ENCODE results near the gene IGF1R.
"Not testable (repeated sequence)": the region's sequence is repeated elsewhere in the genome, so short reads cannot be mapped to it uniquely, and the experiment has no call there.

IGF1R gene

GRCh38 chr15:98964466-98965133, 316.3 kb downstream of the IGF1R start:
- H3K4me1 ChIP-seq (ENCODE audit: control insufficient read depth in 5 of 5, insufficient read depth in 5 of 5, low read length in 5 of 5) = no peaks in the 10 kb centered on the region
- H3K27me3 ChIP-seq (ENCODE audit: control insufficient read depth in 5 of 5, insufficient read depth in 4 of 5, low read length in 5 of 5) = no peaks in the 10 kb centered on the region
- peaks cover 0 to 20% (median 9%) of the 10 kb centered on the region in 5 donors for H3K9me3 ChIP-seq (ENCODE audit: control insufficient read depth in 5 of 5, low read length in 5 of 5)
- H3K27ac ChIP-seq (ENCODE audit: low read depth, low read length) = no peak overlapping the region
- H3K9ac ChIP-seq (ENCODE audit: low read length in 5 of 5) = no peak overlapping the region
- peaks cover 2 to 31% (median 26%) of the 10 kb centered on the region in 5 donors for H3K36me3 ChIP-seq (ENCODE audit: control insufficient read depth in 5 of 5, insufficient read depth in 5 of 5, low read length in 5 of 5)
- H3K4me3 ChIP-seq (ENCODE audit: low read depth in 1 of 5, low read length in 5 of 5) = no peak overlapping the region

- H3K27ac ChIP-seq (ENCODE audit: low read depth, low read length); H3K4me1 ChIP-seq (ENCODE audit: control insufficient read depth in 5 of 5, insufficient read depth in 5 of 5, low read length in 5 of 5); H3K4me3 ChIP-seq (ENCODE audit: low read depth in 1 of 5, low read length in 5 of 5); H3K27me3 ChIP-seq (ENCODE audit: control insufficient read depth in 5 of 5, insufficient read depth in 4 of 5, low read length in 5 of 5); H3K9ac ChIP-seq (ENCODE audit: low read length in 5 of 5): not testable (repeated sequence)
- Histone ChIP-seq H3K9me3 (ENCODE audit: control insufficient read depth in 5 of 5, low read length in 5 of 5) (peaks cover 0 to 20% (median 9%) of the 10 kb centered on the region in 5 donors), H3K36me3 (ENCODE audit: control insufficient read depth in 5 of 5, insufficient read depth in 5 of 5, low read length in 5 of 5) (peaks cover 2 to 28% (median 24%) of the 10 kb centered on the region in 5 donors)
Measured at GRCh38 chr15:98965134-98965491, 316.8 kb downstream of the IGF1R start.

- Histone ChIP-seq H3K9ac (ENCODE audit: low read length in 5 of 5) (no peak overlapping the region), H3K9me3 (ENCODE audit: control insufficient read depth in 5 of 5, low read length in 5 of 5) (peaks cover 0 to 20% (median 9%) of the 10 kb centered on the region in 5 donors), H3K27me3 (ENCODE audit: control insufficient read depth in 5 of 5, insufficient read depth in 4 of 5, low read length in 5 of 5) (no peaks in the 10 kb centered on the region), H3K27ac (ENCODE audit: low read depth, low read length) (no peak overlapping the region), H3K4me3 (ENCODE audit: low read depth in 1 of 5, low read length in 5 of 5) (no peak overlapping the region), H3K4me1 (ENCODE audit: control insufficient read depth in 5 of 5, insufficient read depth in 5 of 5, low read length in 5 of 5) (no peaks in the 10 kb centered on the region), H3K36me3 (ENCODE audit: control insufficient read depth in 5 of 5, insufficient read depth in 5 of 5, low read length in 5 of 5) (peaks cover 2 to 23% (median 19%) of the 10 kb centered on the region in 5 donors)
Measured at GRCh38 chr15:98965597-98965996, 317.3 kb downstream of the IGF1R start.

- peaks cover 1 to 17% (median 14%) of the 10 kb centered on the region in 5 donors for H3K36me3 ChIP-seq (ENCODE audit: control insufficient read depth in 5 of 5, insufficient read depth in 5 of 5, low read length in 5 of 5)
- no peak overlapping the region for H3K9ac ChIP-seq (ENCODE audit: low read length in 5 of 5)
- no peaks in the 10 kb centered on the region for H3K27me3 ChIP-seq (ENCODE audit: control insufficient read depth in 5 of 5, insufficient read depth in 4 of 5, low read length in 5 of 5)
- no peak overlapping the region for H3K4me3 ChIP-seq (ENCODE audit: low read depth in 1 of 5, low read length in 5 of 5)
- H3K4me1 ChIP-seq (ENCODE audit: control insufficient read depth in 5 of 5, insufficient read depth in 5 of 5, low read length in 5 of 5) = no peaks in the 10 kb centered on the region
- no peak overlapping the region for H3K27ac ChIP-seq (ENCODE audit: low read depth, low read length)
- peaks cover 0 to 15% (median 9%) of the 10 kb centered on the region in 5 donors for H3K9me3 ChIP-seq (ENCODE audit: control insufficient read depth in 5 of 5, low read length in 5 of 5)
Measured at GRCh38 chr15:98966091-98966787, 317.9 kb downstream of the IGF1R start.

GRCh38 chr15:98967096-98967495, 318.8 kb downstream of the IGF1R start:
- no peak overlapping the region for H3K4me3 ChIP-seq (ENCODE audit: low read depth in 1 of 5, low read length in 5 of 5)
- no peaks in the 10 kb centered on the region for H3K4me1 ChIP-seq (ENCODE audit: control insufficient read depth in 5 of 5, insufficient read depth in 5 of 5, low read length in 5 of 5)
- no peak overlapping the region for H3K27ac ChIP-seq (ENCODE audit: low read depth, low read length)
- peaks cover 0 to 7% (median 2%) of the 10 kb centered on the region in 5 donors for H3K9me3 ChIP-seq (ENCODE audit: control insufficient read depth in 5 of 5, low read length in 5 of 5)
- H3K9ac ChIP-seq (ENCODE audit: low read length in 5 of 5) = no peak overlapping the region
- peaks cover 0 to 8% (median 5%) of the 10 kb centered on the region in 5 donors for H3K36me3 ChIP-seq (ENCODE audit: control insufficient read depth in 5 of 5, insufficient read depth in 5 of 5, low read length in 5 of 5)
- H3K27me3 ChIP-seq (ENCODE audit: control insufficient read depth in 5 of 5, insufficient read depth in 4 of 5, low read length in 5 of 5) = no peaks in the 10 kb centered on the region

GRCh38 chr15:98967916-98968315, 319.6 kb downstream of the IGF1R start:
- no peak overlapping the region for H3K27ac ChIP-seq (ENCODE audit: low read depth, low read length)

GRCh38 chr15:98968576-98968975, 320.2 kb downstream of the IGF1R start:
- H3K9me3 ChIP-seq (ENCODE audit: control insufficient read depth in 5 of 5, low read length in 5 of 5) = no peaks in the 10 kb centered on the region
- no peaks in the 10 kb centered on the region for H3K36me3 ChIP-seq (ENCODE audit: control insufficient read depth in 5 of 5, insufficient read depth in 5 of 5, low read length in 5 of 5)
- H3K9ac ChIP-seq (ENCODE audit: low read length in 5 of 5) = no peak overlapping the region
- H3K27ac ChIP-seq (ENCODE audit: low read depth, low read length) = no peak overlapping the region
- no peaks in the 10 kb centered on the region for H3K27me3 ChIP-seq (ENCODE audit: control insufficient read depth in 5 of 5, insufficient read depth in 4 of 5, low read length in 5 of 5)
- H3K4me1 ChIP-seq (ENCODE audit: control insufficient read depth in 5 of 5, insufficient read depth in 5 of 5, low read length in 5 of 5) = no peaks in the 10 kb centered on the region
- H3K4me3 ChIP-seq (ENCODE audit: low read depth in 1 of 5, low read length in 5 of 5) = no peak overlapping the region

More at GRCh38 chr15:98967916-98968315, 319.6 kb downstream of the IGF1R start:
- Histone ChIP-seq H3K36me3 (ENCODE audit: control insufficient read depth in 5 of 5, insufficient read depth in 5 of 5, low read length in 5 of 5) (peaks cover 0 to 4% (median 0%) of the 10 kb centered on the region in 5 donors), H3K9ac (ENCODE audit: low read length in 5 of 5) (no peak overlapping the region), H3K4me3 (ENCODE audit: low read depth in 1 of 5, low read length in 5 of 5) (no peak overlapping the region), H3K27me3 (ENCODE audit: control insufficient read depth in 5 of 5, insufficient read depth in 4 of 5, low read length in 5 of 5) (no peaks in the 10 kb centered on the region), H3K4me1 (ENCODE audit: control insufficient read depth in 5 of 5, insufficient read depth in 5 of 5, low read length in 5 of 5) (no peaks in the 10 kb centered on the region), H3K9me3 (ENCODE audit: control insufficient read depth in 5 of 5, low read length in 5 of 5) (no peaks in the 10 kb centered on the region)

GRCh38 chr15:98969126-98969735, 320.9 kb downstream of the IGF1R start:
- Histone ChIP-seq H3K27ac (ENCODE audit: low read depth, low read length) (no peak overlapping the region), H3K36me3 (ENCODE audit: control insufficient read depth in 5 of 5, insufficient read depth in 5 of 5, low read length in 5 of 5) (no peaks in the 10 kb centered on the region), H3K9me3 (ENCODE audit: control insufficient read depth in 5 of 5, low read length in 5 of 5) (no peaks in the 10 kb centered on the region), H3K27me3 (ENCODE audit: control insufficient read depth in 5 of 5, insufficient read depth in 4 of 5, low read length in 5 of 5) (no peaks in the 10 kb centered on the region), H3K9ac (ENCODE audit: low read length in 5 of 5) (no peak overlapping the region), H3K4me1 (ENCODE audit: control insufficient read depth in 5 of 5, insufficient read depth in 5 of 5, low read length in 5 of 5) (no peaks in the 10 kb centered on the region), H3K4me3 (ENCODE audit: low read depth in 1 of 5, low read length in 5 of 5) (no peak overlapping the region)

- Histone ChIP-seq H3K4me1 (ENCODE audit: control insufficient read depth in 5 of 5, insufficient read depth in 5 of 5, low read length in 5 of 5) (no peaks in the 10 kb centered on the region), H3K9ac (ENCODE audit: low read length in 5 of 5) (no peak overlapping the region), H3K4me3 (ENCODE audit: low read depth in 1 of 5, low read length in 5 of 5) (no peak overlapping the region), H3K27ac (ENCODE audit: low read depth, low read length) (no peak overlapping the region), H3K27me3 (ENCODE audit: control insufficient read depth in 5 of 5, insufficient read depth in 4 of 5, low read length in 5 of 5) (no peaks in the 10 kb centered on the region), H3K36me3 (ENCODE audit: control insufficient read depth in 5 of 5, insufficient read depth in 5 of 5, low read length in 5 of 5) (no peaks in the 10 kb centered on the region), H3K9me3 (ENCODE audit: control insufficient read depth in 5 of 5, low read length in 5 of 5) (no peaks in the 10 kb centered on the region)
Measured at GRCh38 chr15:98970799-98971198, 322.5 kb downstream of the IGF1R start.

- no peaks in the 10 kb centered on the region for H3K36me3 ChIP-seq (ENCODE audit: control insufficient read depth in 5 of 5, insufficient read depth in 5 of 5, low read length in 5 of 5)
- no peaks in the 10 kb centered on the region for H3K4me1 ChIP-seq (ENCODE audit: control insufficient read depth in 5 of 5, insufficient read depth in 5 of 5, low read length in 5 of 5)
- no peak overlapping the region for H3K27ac ChIP-seq (ENCODE audit: low read depth, low read length)
- no peaks in the 10 kb centered on the region for H3K27me3 ChIP-seq (ENCODE audit: control insufficient read depth in 5 of 5, insufficient read depth in 4 of 5, low read length in 5 of 5)
- H3K9me3 ChIP-seq (ENCODE audit: control insufficient read depth in 5 of 5, low read length in 5 of 5) = peaks cover 0 to 7% (median 0%) of the 10 kb centered on the region in 5 donors
- no peak overlapping the region for H3K9ac ChIP-seq (ENCODE audit: low read length in 5 of 5)
- H3K4me3 ChIP-seq (ENCODE audit: low read depth in 1 of 5, low read length in 5 of 5) = no peak overlapping the region
Measured at GRCh38 chr15:98976500-98976899, 328.2 kb downstream of the IGF1R start.
